Central memory CD8-positive, alpha-beta T cell (primary cell): ENCODE results near the gene TMIE.

Experiments
- ATAC-seq: fragments of 150-1000 bp; cut with Tn5 transposase; replicated peaks from 2 replicates; pipeline ENCODE4 v1.10.0; 2022; ENCODE audit warnings: mild to moderate bottlenecking, moderate FRiP score, moderate number of reproducible peaks; ENCODE audit not compliant: poor library complexity, severe bottlenecking; ENCODE audit errors: extremely low read depth
- DNase-seq, 2 donors: peaks; one replicate each; pipeline ENCODE4 v3.0.0; 2021; ENCODE audit warnings: low spot score in 2 of 2
- H3K27ac Mint-ChIP-seq: one replicate; pipeline ENCODE4 v1.8.0; 2022; ENCODE audit warnings: low read depth, mild to moderate bottlenecking, moderate library complexity, mixed read lengths
- H3K27me3 Mint-ChIP-seq: one replicate; pipeline ENCODE4 v1.8.0; 2022; ENCODE audit warnings: mixed read lengths
- H3K36me3 Mint-ChIP-seq: one replicate; pipeline ENCODE4 v1.8.0; 2022; ENCODE audit warnings: mild to moderate bottlenecking, moderate library complexity, mixed read lengths; ENCODE audit not compliant: insufficient read depth
- H3K4me1 Mint-ChIP-seq: one replicate; pipeline ENCODE4 v1.8.0; 2022; ENCODE audit warnings: mixed read lengths
- H3K4me3 Mint-ChIP-seq: one replicate; pipeline ENCODE4 v1.8.0; 2022; ENCODE audit warnings: mild to moderate bottlenecking, moderate library complexity, mixed read lengths
- H3K9me3 Mint-ChIP-seq: one replicate; pipeline ENCODE4 v1.8.0; 2022; ENCODE audit warnings: mixed read lengths

The TMIE gene

GRCh38 chr3:46701181-46701939 lies at the start of gene TMIE:
TSS of gene TMIE (plus strand) at chr3:46701392. CDS start at chr3:46701488, 96 bp downstream.
- Mint-ChIP-seq H3K27ac (no peak within 1 kb of the TSS), H3K9me3 (no peaks in the 10 kb centered on the region), H3K27me3 (peaks cover 14% of the 10 kb centered on the region), H3K4me3 (no peak within 1 kb of the TSS), H3K36me3 (no peaks in the 10 kb centered on the region), H3K4me1 (no peaks in the 10 kb centered on the region)
- no peak for DNase-seq
- ATAC-seq, result no peak

- H3K4me1 Mint-ChIP-seq, result no peaks in the 10 kb centered on the region
- no peak for DNase-seq
- no peak for ATAC-seq
- no peaks in the 10 kb centered on the region for H3K36me3 Mint-ChIP-seq
- H3K4me3 Mint-ChIP-seq, result no peak overlapping the region
- H3K27ac Mint-ChIP-seq, result no peak overlapping the region
- no peaks in the 10 kb centered on the region for H3K9me3 Mint-ChIP-seq
- H3K27me3 Mint-ChIP-seq, result peaks cover 44% of the 10 kb centered on the region
These were observed 45.9 kb upstream of the TMIE start for GRCh38 chr3:46655271-46655670.

- no peak for ATAC-seq
These were observed 44.2 kb upstream of the TMIE start for GRCh38 chr3:46656778-46657556.

GRCh38 chr3:46659285-46659684 lies 41.9 kb upstream of the TMIE start:
- Mint-ChIP-seq H3K4me1 (no peaks in the 10 kb centered on the region), H3K27ac (no peak overlapping the region), H3K27me3 (peaks cover 27% of the 10 kb centered on the region), H3K9me3 (no peaks in the 10 kb centered on the region), H3K36me3 (no peaks in the 10 kb centered on the region), H3K4me3 (no peak overlapping the region)
- ATAC-seq (no peak), DNase-seq (no peak)

More at GRCh38 chr3:46656778-46657556, 44.2 kb upstream of the TMIE start:
- Mint-ChIP-seq H3K27ac (no peak overlapping the region), H3K4me3 (no peak overlapping the region), H3K27me3 (peaks cover 32% of the 10 kb centered on the region), H3K4me1 (no peaks in the 10 kb centered on the region), H3K9me3 (no peaks in the 10 kb centered on the region), H3K36me3 (no peaks in the 10 kb centered on the region)
- no peak for DNase-seq

GRCh38 chr3:46660003-46660402 lies 41.2 kb upstream of the TMIE start:
- no peak for ATAC-seq
- no peaks in the 10 kb centered on the region for H3K4me1 Mint-ChIP-seq
- no peak overlapping the region for H3K27ac Mint-ChIP-seq
- no peak overlapping the region for H3K4me3 Mint-ChIP-seq
- no peak for DNase-seq
- H3K36me3 Mint-ChIP-seq, result no peaks in the 10 kb centered on the region
- no peaks in the 10 kb centered on the region for H3K9me3 Mint-ChIP-seq
- peaks cover 19% of the 10 kb centered on the region for H3K27me3 Mint-ChIP-seq

GRCh38 chr3:46660543-46661523 lies 40.4 kb upstream of the TMIE start:
- Mint-ChIP-seq H3K27ac (no peak overlapping the region), H3K27me3 (peaks cover 13% of the 10 kb centered on the region), H3K4me1 (no peaks in the 10 kb centered on the region), H3K4me3 (no peak overlapping the region), H3K36me3 (no peaks in the 10 kb centered on the region), H3K9me3 (no peaks in the 10 kb centered on the region)
- ATAC-seq (no peak), DNase-seq (no peak)

- Mint-ChIP-seq H3K27me3 (peaks cover 13% of the 10 kb centered on the region), H3K36me3 (no peaks in the 10 kb centered on the region), H3K9me3 (no peaks in the 10 kb centered on the region), H3K27ac (no peak overlapping the region), H3K4me1 (no peaks in the 10 kb centered on the region), H3K4me3 (no peak overlapping the region)
- ATAC-seq (no peak), DNase-seq (no peak)
These were observed 39.1 kb upstream of the TMIE start for GRCh38 chr3:46661776-46662766.

- Mint-ChIP-seq H3K9me3 (no peaks in the 10 kb centered on the region), H3K36me3 (no peaks in the 10 kb centered on the region), H3K27ac (no peak overlapping the region), H3K4me1 (no peaks in the 10 kb centered on the region), H3K27me3 (peaks cover 13% of the 10 kb centered on the region), H3K4me3 (no peak overlapping the region)
- DNase-seq, result no peak
- ATAC-seq, result no peak
These were observed 38.2 kb upstream of the TMIE start for GRCh38 chr3:46662771-46663551.

GRCh38 chr3:46663591-46664135 lies 37.5 kb upstream of the TMIE start:
- Mint-ChIP-seq H3K9me3 (no peaks in the 10 kb centered on the region), H3K4me3 (no peak overlapping the region), H3K27ac (no peak overlapping the region), H3K4me1 (no peaks in the 10 kb centered on the region), H3K36me3 (no peaks in the 10 kb centered on the region), H3K27me3 (peaks cover 13% of the 10 kb centered on the region)
- DNase-seq, result no peak
- no peak for ATAC-seq

- no peak overlapping the region for H3K27ac Mint-ChIP-seq
- no peak for DNase-seq
- ATAC-seq, result no peak
- H3K4me3 Mint-ChIP-seq, result no peak overlapping the region
- H3K9me3 Mint-ChIP-seq, result no peaks in the 10 kb centered on the region
- H3K36me3 Mint-ChIP-seq, result no peaks in the 10 kb centered on the region
- peaks cover 13% of the 10 kb centered on the region for H3K27me3 Mint-ChIP-seq
- no peaks in the 10 kb centered on the region for H3K4me1 Mint-ChIP-seq
These were observed 36.8 kb upstream of the TMIE start for GRCh38 chr3:46664188-46664970.
